H1 (cell line): ENCODE data around the gene FMNL2. TPM values are rescaled to one million over a fixed set of nuclear protein-coding genes. Genes with fewer than 3 reads are reported as not detected.

Source experiments
- CTCF ChIA-PET: fragments of 300-600 bp; sonication (Branson Sonifier 250); formaldehyde crosslinking; loops from one replicate; lab custom pipeline; 2021; ENCODE audit not compliant: partially characterized antibody; lab: Charles Lee
- POLR2A ChIA-PET: fragments of 300-600 bp; sonication (Branson Sonifier 250); formaldehyde crosslinking; loops from one replicate; lab custom pipeline; 2021; ENCODE audit warnings: inconsistent platforms; ENCODE audit not compliant: partially characterized antibody; lab: Charles Lee
- DNase-seq, 2 experiments: peaks; one replicate each; pipeline versions ENCODE4 v3.0.0 to v3.0.0-alpha.2; 2010 to 2022; ENCODE audit warnings: low spot score in 2 of 2, low read depth in 1 of 2, mixed read lengths in 1 of 2
- FAIRE-seq: peaks from 2 replicates; lab custom pipeline; 2011; peaks lifted over from hg19 to GRCh38; lab: Jason Lieb, UNC
- H2AFZ ChIP-seq: 2 replicates; pipeline ENCODE4 v1.8.1; 2012; ENCODE audit warnings: low read length, inconsistent platforms
- H2AK5ac ChIP-seq: 2 replicates; pipeline ENCODE4 v1.6.1; 2013; ENCODE audit warnings: low read depth, low read length
- H2BK120ac ChIP-seq: replicated peaks from 2 replicates; pipeline ENCODE3; 2013; ENCODE audit warnings: low read depth, low read length, inconsistent platforms
- H2BK12ac ChIP-seq: 2 replicates; pipeline ENCODE4 v1.6.1; 2013; ENCODE audit warnings: low read depth, low read length
- H2BK15ac ChIP-seq: 2 replicates; pipeline ENCODE4 v1.6.1; 2013; ENCODE audit warnings: low read length
- H2BK20ac ChIP-seq: 2 replicates; pipeline ENCODE4 v1.6.1; 2013; ENCODE audit warnings: low read length
- H2BK5ac ChIP-seq: 2 replicates; pipeline ENCODE4 v1.6.1; 2013; ENCODE audit warnings: low read depth, low read length
- H3K14ac ChIP-seq: 2 replicates; pipeline ENCODE4 v1.6.1; 2013; ENCODE audit warnings: inconsistent platforms; ENCODE audit not compliant: insufficient read length
- H3K18ac ChIP-seq: 2 replicates; pipeline ENCODE4 v1.6.1; 2013; ENCODE audit warnings: low read length; ENCODE audit errors: extremely low read depth
- H3K23ac ChIP-seq: 2 replicates; pipeline ENCODE4 v1.6.1; 2013; ENCODE audit warnings: inconsistent platforms; ENCODE audit not compliant: insufficient read length
- H3K23me2 ChIP-seq: 2 replicates; pipeline ENCODE4 v1.6.1; 2013; ENCODE audit warnings: low read depth, low read length
- H3K27ac ChIP-seq: 2 replicates; pipeline ENCODE4 v1.6.1; 2011; ENCODE audit warnings: low read depth, low read length, inconsistent platforms
- H3K27me3 ChIP-seq, 4 experiments: replicated peaks in 1 of 4; 1 replicate in 1 of 4; 2 replicates in 3 of 4; pipeline versions ENCODE4 v1.6.1 to v1.8.1; 2011 to 2013; ENCODE audit warnings: low read length in 3 of 4, mild to moderate bottlenecking in 3 of 4, inconsistent platforms in 2 of 4, mixed read lengths in 2 of 4, moderate library complexity in 1 of 4; ENCODE audit not compliant: control insufficient read depth in 3 of 4, insufficient read depth in 3 of 4; ENCODE audit errors: extremely low read depth in 1 of 4
- H3K36me3 ChIP-seq, 4 experiments: 2 replicates each; pipeline versions ENCODE4 v1.6.1 to v1.8.1; 2011 to 2013; ENCODE audit warnings: mild to moderate bottlenecking in 4 of 4, low read length in 3 of 4, moderate library complexity in 2 of 4, control low read depth in 1 of 4, inconsistent platforms in 1 of 4; ENCODE audit not compliant: insufficient read depth in 4 of 4, control insufficient read depth in 2 of 4
- H3K4ac ChIP-seq: replicated peaks from 2 replicates; pipeline ENCODE3; 2013; ENCODE audit warnings: low read length, low read depth, mixed read lengths, inconsistent platforms; ENCODE audit not compliant: insufficient read length
- H3K4me1 ChIP-seq, 4 experiments: replicated peaks in 1 of 4; 1 replicate in 1 of 4; 2 replicates in 3 of 4; pipeline versions ENCODE4 v1.6.1 to v1.8.1; 2011 to 2013; ENCODE audit warnings: low read length in 3 of 4, inconsistent platforms in 2 of 4, mixed read lengths in 1 of 4; ENCODE audit not compliant: insufficient read depth in 4 of 4, control insufficient read depth in 3 of 4
- H3K4me2 ChIP-seq, 2 experiments: 2 replicates each; pipeline versions ENCODE4 v1.6.1 to v1.8.1; 2011 to 2013; ENCODE audit warnings: low read depth in 2 of 2, low read length in 2 of 2, control low read depth in 1 of 2, inconsistent platforms in 1 of 2, mild to moderate bottlenecking in 1 of 2; ENCODE audit not compliant: insufficient read depth in 1 of 2
- H3K4me3 ChIP-seq, 4 experiments: fragments of 200-600, 300-600 bp in 1 of 4; sonication (generic), shearing (Covaris generic), sonication (Bioruptor Twin) in 1 of 4; 2 replicates each; pipeline versions ENCODE4 v1.5.1 to v1.8.1; 2011 to 2016; ENCODE audit warnings: low read length in 4 of 4, low read depth in 3 of 4, control low read depth in 2 of 4, inconsistent platforms in 2 of 4, mild to moderate bottlenecking in 2 of 4, mixed read lengths in 1 of 4, moderate library complexity in 1 of 4; ENCODE audit not compliant: insufficient read depth in 2 of 4; ENCODE audit errors: extremely low read depth in 1 of 4
- H3K56ac ChIP-seq: replicated peaks from 2 replicates; pipeline ENCODE3; 2013; ENCODE audit warnings: low read depth, mild to moderate bottlenecking, mixed read lengths, low read length, inconsistent platforms; ENCODE audit not compliant: insufficient read length
- H3K79me1 ChIP-seq: 2 replicates; pipeline ENCODE4 v1.6.1; 2013; ENCODE audit warnings: low read depth, low read length, control low read depth
- H3K79me2 ChIP-seq, 2 experiments: 2 replicates each; pipeline versions ENCODE4 v1.6.1 to v1.8.1; 2012 to 2013; ENCODE audit warnings: low read length in 2 of 2, mild to moderate bottlenecking in 2 of 2, inconsistent platforms in 1 of 2; ENCODE audit not compliant: insufficient read depth in 2 of 2, control insufficient read depth in 1 of 2
- H3K9ac ChIP-seq, 4 experiments: replicated peaks in 1 of 4; 1 replicate in 1 of 4; 2 replicates in 3 of 4; pipeline versions ENCODE4 v1.6.1 to v1.8.1; 2011 to 2013; ENCODE audit warnings: low read depth in 3 of 4, low read length in 3 of 4, control low read depth in 2 of 4, mild to moderate bottlenecking in 2 of 4, moderate library complexity in 2 of 4, inconsistent platforms in 1 of 4; ENCODE audit errors: extremely low read depth in 1 of 4
- H3K9me3 ChIP-seq, 2 experiments: 2 replicates each; pipeline versions ENCODE4 v1.6.1 to v1.8.1; 2012 to 2013; ENCODE audit warnings: mild to moderate bottlenecking in 2 of 2, moderate library complexity in 2 of 2, control low read depth in 1 of 2, inconsistent platforms in 1 of 2, low read depth in 1 of 2, low read length in 1 of 2, mixed read lengths in 1 of 2; ENCODE audit not compliant: insufficient read depth in 2 of 2
- H4K20me1 ChIP-seq, 2 experiments: replicated peaks in 1 of 2; 2 replicates each; pipeline versions ENCODE3 to v1.8.1; 2011 to 2013; ENCODE audit warnings: inconsistent platforms in 2 of 2, low read length in 2 of 2, mild to moderate bottlenecking in 1 of 2; ENCODE audit not compliant: insufficient read depth in 2 of 2, control insufficient read depth in 1 of 2
- H4K5ac ChIP-seq: 2 replicates; pipeline ENCODE4 v1.6.1; 2013; ENCODE audit warnings: low read length, low read depth, mixed read lengths, inconsistent platforms; ENCODE audit not compliant: insufficient read length
- H4K8ac ChIP-seq: 2 replicates; pipeline ENCODE4 v1.8.0; 2013; ENCODE audit warnings: mild to moderate bottlenecking, moderate library complexity, low read length, inconsistent platforms; ENCODE audit not compliant: insufficient read depth; ENCODE audit errors: extremely low read depth
- H4K91ac ChIP-seq: replicated peaks from 2 replicates; pipeline ENCODE3; 2013; ENCODE audit warnings: low read length, mixed read lengths, inconsistent platforms; ENCODE audit not compliant: insufficient read length
- CHD1 ChIP-seq: IDR thresholded peaks from 2 replicates; pipeline ENCODE4 v1.6.1; 2012; ENCODE audit warnings: low read depth, low read length, improper control_type of control experiment
- EGR1 ChIP-seq: IDR thresholded peaks from 2 replicates; pipeline ENCODE4 v1.6.1; 2011; ENCODE audit warnings: low read depth, low read length, borderline replicate concordance
- WGBS, 2 experiments: shearing (Covaris generic) in 1 of 2; methylation state at CpG; one replicate each; pipeline versions ENCODE4 v1.1.6 to v1.1.7; 2013 to 2015; ENCODE audit warnings: low lambda C conversion rate in 2 of 2, mixed read lengths in 2 of 2, inconsistent platforms in 1 of 2, low coverage in 1 of 2, missing lambda C conversion rate in 1 of 2; ENCODE audit not compliant: insufficient replicate concordance in 2 of 2, insufficient coverage in 1 of 2, insufficient read length in 1 of 2; ENCODE audit errors: extremely low coverage in 1 of 2, missing lambda C conversion rate in 1 of 2; 5-methylcytosine and 5-hydroxymethylcytosine counted together
- polyA plus RNA-seq, 7 experiments: library from polyadenylated mRNA; depleted of rRNA in 3 of 7; stranded (reverse) in 5 of 7; unstranded in 2 of 7; fragments of >200 nt in 5 of 7; fragments of 200-250 nt in 2 of 7; gene quantifications; 1 replicate in 5 of 7; 2 replicates in 1 of 7; 4 replicates in 1 of 7; pipeline versions ENCODE4 v1.2.1 to v1.2.3, GENCODE V29; 2011 to 2013; ENCODE audit warnings: missing spikeins in 2 of 7, mixed read lengths in 2 of 7
- total RNA-seq: library from RNA; stranded (reverse); fragmentation: NEBNext Ultra II Directional; extraction: Animal tissue kit (Norgen Biotek cat#: 25700); gene quantifications from 2 replicates; pipeline ENCODE4 v1.2.1, GENCODE V29; 2021

Gene FMNL2
- total and polyA plus RNA-seq, 2 of the 8 experiments (the other 6 are each of a cell fraction or from before 2014, with no cell fraction given) = 15.5 to 45.1 TPM

DNA sequence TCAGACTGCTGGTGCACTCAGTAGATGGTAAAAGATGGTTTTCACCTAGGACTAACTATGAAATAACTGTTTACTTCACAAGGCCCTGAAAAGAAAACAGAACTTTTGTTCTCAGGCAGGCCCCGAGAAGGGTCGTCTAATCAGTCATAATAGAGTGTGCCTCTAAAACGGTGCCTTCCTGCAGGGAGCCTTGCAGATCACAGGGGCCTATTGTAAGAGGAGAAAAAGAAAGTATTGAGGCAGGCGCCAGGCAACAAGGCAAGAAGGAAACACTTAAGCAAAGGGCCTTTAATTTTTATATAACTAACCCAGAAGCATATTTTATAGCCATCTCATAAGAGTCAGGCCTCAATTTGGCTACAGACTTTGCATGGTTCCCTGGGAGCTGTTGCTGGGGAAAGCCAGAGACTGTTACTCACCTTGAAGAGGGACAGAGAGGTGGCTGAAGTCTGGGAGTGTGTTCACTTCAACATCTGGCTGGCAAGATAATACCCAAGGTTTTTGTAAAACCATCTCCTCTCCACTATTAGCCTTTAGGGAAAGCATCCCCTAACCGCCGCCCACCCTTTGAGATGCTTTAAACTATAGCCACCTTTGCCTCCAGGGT is 265.2 kb downstream of the FMNL2 start:
- Histone ChIP-seq H3K18ac (no peak overlapping the region), H3K56ac (no peak overlapping the region), H3K36me3 (no peaks in the 10 kb centered on the region), H3K14ac (no peak overlapping the region), H4K91ac (no peak overlapping the region), H3K9ac (no peak overlapping the region), H2BK20ac (no peak overlapping the region), H3K4me3 (no peak overlapping the region), H2AK5ac (no peak overlapping the region), H3K4me2 (no peak overlapping the region), H3K27me3 (no peaks in the 10 kb centered on the region), H2BK5ac (no peak overlapping the region), H3K23me2 (no peaks in the 10 kb centered on the region), H3K4me1 (peaks cover 2 to 11% (median 5%) of the 10 kb centered on the region in 4 experiments; a peak in 3 of 7 replicates), H3K79me1 (no peaks in the 10 kb centered on the region; the same call in 1 of the 2 replicates), H2BK120ac (no peak overlapping the region), H4K20me1 (no peaks in the 10 kb centered on the region), H3K9me3 (no peaks in the 10 kb centered on the region), H4K8ac (no peak overlapping the region), H3K79me2 (no peaks in the 10 kb centered on the region), H4K5ac (no peak overlapping the region), H2AFZ (no peak overlapping the region), H3K23ac (no peak overlapping the region), H2BK12ac (no peak overlapping the region), H3K27ac (no peak overlapping the region), H2BK15ac (no peak overlapping the region), H3K4ac (no peak overlapping the region)
- ChIA-PET CTCF (no interaction called here), POLR2A (no interaction called here)
- WGBS, 2 experiments = 84% methylated on average over 6 of the region's 6 CpGs; no CpG with 5 or more reads in 1 of the 2 experiments
- FAIRE-seq = no peak
- DNase-seq = no peak
- TF ChIP-seq EGR1 (no peak), CHD1 (no peak)
